Measurements from ENCODE around the gene CDH23. TPM values are rescaled to one million over a fixed set of nuclear protein-coding genes. Genes with fewer than 3 reads are reported as not detected.

CDH23 gene
- polyA plus RNA-seq, 1 experiment, result 0.01 TPM

DNA sequence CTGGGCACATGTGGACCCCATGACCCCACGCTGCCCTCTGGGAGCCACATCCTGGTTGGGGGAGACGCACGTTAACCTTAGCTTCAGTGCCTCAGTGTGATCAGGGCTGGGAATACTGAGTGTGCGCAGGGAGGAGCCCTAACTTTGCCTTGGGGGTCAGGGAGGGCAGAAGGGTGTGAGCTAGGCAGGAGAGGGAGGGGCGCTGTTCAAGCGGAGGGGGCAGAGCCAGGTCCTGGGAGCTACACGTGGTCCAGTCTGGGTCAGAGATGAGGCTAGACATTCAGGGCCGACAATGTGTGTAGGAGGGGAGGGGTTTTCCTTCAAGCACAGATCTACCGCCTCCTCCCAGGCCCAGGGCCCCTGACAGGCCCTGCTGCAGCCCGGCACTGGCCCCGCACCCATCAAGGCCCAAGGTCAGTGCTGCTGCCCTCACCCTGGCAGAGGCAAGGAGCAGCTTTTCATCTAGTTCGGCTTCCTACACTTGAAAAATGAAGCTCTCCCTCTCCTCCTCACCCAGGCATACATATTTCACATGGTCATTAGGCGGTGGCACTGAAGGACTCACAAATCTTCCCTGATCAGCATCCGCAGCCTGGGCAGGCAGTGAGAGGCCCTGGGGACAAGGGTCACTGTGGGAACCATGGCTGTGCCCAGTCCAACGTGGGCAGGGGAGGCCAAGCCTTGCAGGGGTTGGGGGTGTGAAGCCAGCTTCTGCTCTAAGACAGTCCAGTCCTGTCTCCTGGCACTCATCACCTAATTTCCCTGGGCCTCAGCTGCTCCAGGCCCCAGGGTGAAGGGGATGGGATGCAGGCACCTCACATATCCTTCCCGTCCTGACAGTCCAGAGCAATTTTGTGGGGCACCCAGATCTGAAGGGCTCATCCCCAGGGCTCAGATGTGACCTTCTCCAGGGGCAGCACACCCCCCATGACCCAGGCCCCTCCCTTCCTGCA, 275.6 kb downstream of the CDH23 start:
- Histone ChIP-seq H3K4me3 (ENCODE audit: low read depth, low read length) (no peak overlapping the region), H3K27me3 (ENCODE audit: control insufficient read depth, insufficient read depth, low read length) (peaks cover 24% of the 10 kb centered on the region), H3K27ac (ENCODE audit: low read depth, low read length) (no peak overlapping the region), H3K9me3 (ENCODE audit: control insufficient read depth, insufficient read depth, low read length) (no peaks in the 10 kb centered on the region; the same call in 1 of the 2 replicates)
- CTCF ChIA-PET, result no interaction called here
- no peak for DNase-seq (ENCODE audit: low read depth, low spot score)
- POLR2A ChIA-PET, result no interaction called here
- TF ChIP-seq, protein P1, sequence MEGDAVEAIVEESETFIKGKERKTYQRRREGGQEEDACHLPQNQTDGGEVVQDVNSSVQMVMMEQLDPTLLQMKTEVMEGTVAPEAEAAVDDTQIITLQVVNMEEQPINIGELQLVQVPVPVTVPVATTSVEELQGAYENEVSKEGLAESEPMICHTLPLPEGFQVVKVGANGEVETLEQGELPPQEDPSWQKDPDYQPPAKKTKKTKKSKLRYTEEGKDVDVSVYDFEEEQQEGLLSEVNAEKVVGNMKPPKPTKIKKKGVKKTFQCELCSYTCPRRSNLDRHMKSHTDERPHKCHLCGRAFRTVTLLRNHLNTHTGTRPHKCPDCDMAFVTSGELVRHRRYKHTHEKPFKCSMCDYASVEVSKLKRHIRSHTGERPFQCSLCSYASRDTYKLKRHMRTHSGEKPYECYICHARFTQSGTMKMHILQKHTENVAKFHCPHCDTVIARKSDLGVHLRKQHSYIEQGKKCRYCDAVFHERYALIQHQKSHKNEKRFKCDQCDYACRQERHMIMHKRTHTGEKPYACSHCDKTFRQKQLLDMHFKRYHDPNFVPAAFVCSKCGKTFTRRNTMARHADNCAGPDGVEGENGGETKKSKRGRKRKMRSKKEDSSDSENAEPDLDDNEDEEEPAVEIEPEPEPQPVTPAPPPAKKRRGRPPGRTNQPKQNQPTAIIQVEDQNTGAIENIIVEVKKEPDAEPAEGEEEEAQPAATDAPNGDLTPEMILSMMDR (IDR thresholded peaks at IDR 0.05; ENCODE audit: low read depth, low read length), result no peak

DNA sequence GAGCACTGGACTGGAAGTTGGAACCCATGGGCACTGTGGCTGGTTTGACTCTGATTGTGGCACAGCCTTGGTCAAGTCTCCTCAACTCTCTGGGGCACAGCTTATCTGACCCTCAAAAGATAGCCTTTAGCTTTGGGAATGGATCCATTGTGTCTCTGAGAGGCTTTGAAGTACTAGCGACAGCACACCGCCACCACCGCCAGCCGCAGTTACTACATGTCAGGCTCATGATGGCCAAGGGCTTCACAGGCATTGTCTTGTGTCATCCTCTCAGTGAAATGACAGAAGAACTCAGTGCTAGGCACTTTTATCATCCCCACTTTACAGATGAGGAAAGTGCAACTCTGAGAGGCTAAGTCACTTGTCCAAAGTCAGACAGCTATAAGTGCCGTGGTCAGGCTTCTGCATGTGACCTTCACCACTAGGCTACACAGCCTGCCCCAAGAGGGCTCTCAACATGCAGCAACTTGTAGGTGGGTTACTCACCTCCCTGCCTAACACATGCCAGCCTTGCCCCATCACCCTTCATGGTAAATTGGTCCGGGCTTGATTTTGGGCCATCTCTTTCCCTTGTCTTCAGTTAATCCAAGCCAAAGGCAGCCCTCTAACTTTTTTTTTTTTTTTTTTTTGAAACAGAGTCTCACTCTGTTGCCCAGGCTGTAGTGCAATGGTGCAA, 278.7 kb downstream of the CDH23 start:
- CTCF ChIA-PET, result no interaction called here

DNA sequence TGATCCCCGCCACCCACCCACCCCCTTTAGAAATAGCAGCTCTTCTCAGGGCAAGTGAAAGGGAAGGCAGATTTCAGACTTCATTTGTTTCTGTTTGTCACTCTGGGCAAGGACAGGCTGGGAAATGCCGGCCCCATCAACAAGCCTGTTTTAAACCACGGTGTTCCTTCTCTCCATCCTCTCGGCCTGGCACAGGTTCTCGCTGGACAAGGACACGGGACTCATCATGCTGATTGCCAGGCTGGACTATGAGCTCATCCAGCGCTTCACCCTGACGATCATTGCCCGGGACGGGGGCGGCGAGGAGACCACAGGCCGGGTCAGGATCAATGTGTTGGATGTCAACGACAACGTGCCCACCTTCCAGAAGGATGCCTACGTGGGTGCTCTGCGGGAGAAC, 280.5 kb downstream of the CDH23 start:
- CTCF ChIA-PET, result no interaction called here
- peaks cover 44% of the 10 kb centered on the region for H3K27me3 ChIP-seq (ENCODE audit: control insufficient read depth, insufficient read depth, low read length)
- TF ChIP-seq, protein P1 (IDR thresholded peaks at IDR 0.05; ENCODE audit: low read depth, low read length), result no peak
- no peak overlapping the region for H3K4me3 ChIP-seq (ENCODE audit: low read depth, low read length)
- H3K27ac ChIP-seq (ENCODE audit: low read depth, low read length), result no peak overlapping the region
- no peaks in the 10 kb centered on the region; the same call in 1 of the 2 replicates for H3K9me3 ChIP-seq (ENCODE audit: control insufficient read depth, insufficient read depth, low read length)
- POLR2A ChIA-PET, result no interaction called here
- DNase-seq (ENCODE audit: low read depth, low spot score), result no peak

More for the DNA sequence above, 278.7 kb downstream of the CDH23 start:
- TF ChIP-seq, protein P1 (IDR thresholded peaks at IDR 0.05; ENCODE audit: low read depth, low read length), result no peak
- DNase-seq (ENCODE audit: low read depth, low spot score), result no peak
- no peak overlapping the region for H3K4me3 ChIP-seq (ENCODE audit: low read depth, low read length)
- no peaks in the 10 kb centered on the region; the same call in 1 of the 2 replicates for H3K9me3 ChIP-seq (ENCODE audit: control insufficient read depth, insufficient read depth, low read length)
- peaks cover 44% of the 10 kb centered on the region for H3K27me3 ChIP-seq (ENCODE audit: control insufficient read depth, insufficient read depth, low read length)
- POLR2A ChIA-PET, result no interaction called here
- no peak overlapping the region for H3K27ac ChIP-seq (ENCODE audit: low read depth, low read length)

DNA sequence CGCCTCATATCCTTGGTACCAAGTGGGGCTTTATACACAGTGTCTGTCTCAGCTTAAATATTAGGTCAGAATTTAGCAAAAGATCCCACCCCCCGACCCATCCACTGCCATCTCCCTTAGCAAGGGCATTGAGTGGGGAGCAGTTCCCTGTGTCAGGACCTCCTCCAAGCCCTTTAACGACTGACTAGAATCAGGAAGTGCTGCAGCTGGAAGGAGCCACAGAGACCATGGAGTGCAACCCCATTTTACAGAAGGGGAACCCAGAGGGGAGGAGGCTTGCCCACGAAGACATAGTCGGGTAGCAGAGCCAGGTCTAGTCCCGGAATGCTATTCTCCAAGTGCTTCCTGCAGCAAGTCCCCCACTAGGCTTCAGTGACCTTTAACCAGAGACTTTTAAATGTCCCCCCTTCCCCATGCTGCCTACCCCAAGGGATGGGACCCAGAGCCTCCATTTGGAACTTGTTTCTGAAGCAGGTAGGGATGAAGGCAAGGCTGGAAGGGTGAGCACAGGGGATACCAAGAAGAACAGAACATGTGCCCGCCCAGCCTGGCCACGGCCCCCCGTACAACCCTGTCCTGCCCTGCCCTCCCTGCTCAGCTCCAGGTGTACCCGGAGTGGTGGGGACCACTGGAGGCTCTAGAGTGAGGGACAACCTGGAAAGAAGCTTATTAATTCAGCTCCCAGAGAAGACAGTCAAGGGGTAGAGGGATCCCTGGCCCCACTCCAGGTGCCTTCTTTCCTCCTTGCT, 281.5 kb downstream of the CDH23 start:
- POLR2A ChIA-PET, result no interaction called here
- no peak for DNase-seq (ENCODE audit: low read depth, low spot score)
- Histone ChIP-seq H3K9me3 (ENCODE audit: control insufficient read depth, insufficient read depth, low read length) (no peaks in the 10 kb centered on the region), H3K27me3 (ENCODE audit: control insufficient read depth, insufficient read depth, low read length) (peaks cover 53% of the 10 kb centered on the region), H3K4me3 (ENCODE audit: low read depth, low read length) (no peak overlapping the region), H3K27ac (ENCODE audit: low read depth, low read length) (no peak overlapping the region)
- TF ChIP-seq, protein P1 (IDR thresholded peaks at IDR 0.05; ENCODE audit: low read depth, low read length), result no peak
- CTCF ChIA-PET, result no interaction called here
